ENCODE results near the gene ASB11.

Gene ASB11

GRCh38 chrX:15315509-15315908, at the start of gene ASB11:
Gene ASB11, minus strand, starts transcription at chrX:15315640. Its CDS starts 35 bp downstream, at chrX:15315605.
- CTCF ChIA-PET: no interaction called here
- no peak for DNase-seq (ENCODE audit: extremely low spot score)
- TF ChIP-seq CTCF (IDR thresholded peaks at IDR 0.05; ENCODE audit: control extremely low read depth, extremely low read depth, low read depth, missing control alignments): no peak
- POLR2A ChIA-PET: no interaction called here

- no peak for TF ChIP-seq CTCF (IDR thresholded peaks at IDR 0.05; ENCODE audit: control extremely low read depth, extremely low read depth, low read depth, missing control alignments)
- POLR2A ChIA-PET: no interaction called here
- no peak for DNase-seq (ENCODE audit: extremely low spot score)
- CTCF ChIA-PET: interaction anchor here (1.1 to 3.0 kb wide), 4 partner anchors 10 to 110 kb away, joined by 3 to 17 read pairs (median 3); no protein-coding TSS in a partner anchor
These were observed 44.3 kb upstream of the ASB11 start for GRCh38 chrX:15359701-15360100.

GRCh38 chrX:15358533-15358932, 43.1 kb upstream of the ASB11 start:
- TF ChIP-seq CTCF (IDR thresholded peaks at IDR 0.05; ENCODE audit: control extremely low read depth, extremely low read depth, low read depth, missing control alignments): no peak
- ChIA-PET POLR2A (no interaction called here), CTCF (interaction anchor here (3.0 kb wide), 1 partner anchor 9 kb away, joined by 17 read pairs; no protein-coding TSS in a partner anchor)
- DNase-seq (ENCODE audit: extremely low spot score): no peak

GRCh38 chrX:15356444-15356843, 41.0 kb upstream of the ASB11 start:
- TF ChIP-seq CTCF (IDR thresholded peaks at IDR 0.05; ENCODE audit: control extremely low read depth, extremely low read depth, low read depth, missing control alignments): no peak
- POLR2A ChIA-PET: no interaction called here
- CTCF ChIA-PET: no interaction called here
- no peak for DNase-seq (ENCODE audit: extremely low spot score)

GRCh38 chrX:15350329-15350996, 35.0 kb upstream of the ASB11 start:
- CTCF ChIA-PET: interaction anchor here (0.8 to 6.5 kb wide), 10 partner anchors 8 to 142 kb away, joined by 3 to 124 read pairs (median 5); partner anchors contain the start of gene PIR
- TF ChIP-seq CTCF (IDR thresholded peaks at IDR 0.05; ENCODE audit: control extremely low read depth, extremely low read depth, low read depth, missing control alignments): no peak
- peak; percentile 8 for DNase-seq (ENCODE audit: extremely low spot score)
- POLR2A ChIA-PET: no interaction called here

GRCh38 chrX:15349046-15349445, 33.6 kb upstream of the ASB11 start:
- CTCF ChIA-PET: interaction anchor here (0.7 to 6.5 kb wide), 13 partner anchors 9 to 1320 kb away, joined by 3 to 124 read pairs (median 5); partner anchors contain the start of genes GEMIN8 and PIR
- DNase-seq (ENCODE audit: extremely low spot score): peak; percentile 23

More at GRCh38 chrX:15349046-15349445, 33.6 kb upstream of the ASB11 start:
- peak; percentile 15 for TF ChIP-seq CTCF (IDR thresholded peaks at IDR 0.05; ENCODE audit: control extremely low read depth, extremely low read depth, low read depth, missing control alignments)
- POLR2A ChIA-PET: no interaction called here

All from GM10248 (cell line).